Measurements from ENCODE around the gene PRKN. TPM values are rescaled to one million over a fixed set of nuclear protein-coding genes. Genes with fewer than 3 reads are reported as not detected.

The PRKN gene
- total RNA-seq, 1 donor from 2014 or later, result 4.9 TPM

GRCh38 chr6:161651949-161652348 is 1075.6 kb downstream of the PRKN start:
- no peak for DNase-seq (ENCODE audit: extremely low spot score in 2 of 2)
- no peak overlapping the region for H3K27ac ChIP-seq

GRCh38 chr6:161649841-161650240 is 1077.7 kb downstream of the PRKN start:
- Histone ChIP-seq H3K4me3 (no peak overlapping the region), H3K4me1 (no peaks in the 10 kb centered on the region), H3K9me3 (no peaks in the 10 kb centered on the region), H3K36me3 (no peaks in the 10 kb centered on the region), H3K27ac (no peak overlapping the region), H3K27me3 (no peaks in the 10 kb centered on the region)
- intact Hi-C loops (cut with DNase I), result no loop called here
- DNase-seq (ENCODE audit: extremely low spot score in 2 of 2), result peak in 1 of 2 donors; percentile 60
- no peak for TF ChIP-seq CTCF (IDR thresholded peaks at IDR 0.05)
- TF ChIP-seq POLR2A (IDR thresholded peaks at IDR 0.05), result no peak
- no peak for TF ChIP-seq POLR2AphosphoS5 (IDR thresholded peaks at IDR 0.05; ENCODE audit: insufficient read depth in 1 of 2, low read depth in 1 of 2)

More at GRCh38 chr6:161651949-161652348, 1075.6 kb downstream of the PRKN start:
- intact Hi-C loops (cut with DNase I), result no loop called here
- Histone ChIP-seq H3K9me3 (no peaks in the 10 kb centered on the region), H3K4me1 (no peaks in the 10 kb centered on the region), H3K36me3 (no peaks in the 10 kb centered on the region), H3K4me3 (no peak overlapping the region), H3K27me3 (no peaks in the 10 kb centered on the region)
- no peak for TF ChIP-seq CTCF (IDR thresholded peaks at IDR 0.05)
- TF ChIP-seq POLR2AphosphoS5 (IDR thresholded peaks at IDR 0.05; ENCODE audit: insufficient read depth in 1 of 2, low read depth in 1 of 2), result no peak
- TF ChIP-seq POLR2A (IDR thresholded peaks at IDR 0.05), result no peak

GRCh38 chr6:161649068-161649467 is 1078.5 kb downstream of the PRKN start:
- intact Hi-C loops (cut with DNase I), result no loop called here
- Histone ChIP-seq H3K27me3 (no peaks in the 10 kb centered on the region), H3K27ac (no peak overlapping the region), H3K4me1 (no peaks in the 10 kb centered on the region), H3K4me3 (no peak overlapping the region), H3K36me3 (no peaks in the 10 kb centered on the region), H3K9me3 (no peaks in the 10 kb centered on the region)
- DNase-seq (ENCODE audit: extremely low spot score in 2 of 2), result peak in 1 of 2 donors; percentile 20
- TF ChIP-seq POLR2AphosphoS5 (IDR thresholded peaks at IDR 0.05; ENCODE audit: insufficient read depth in 1 of 2, low read depth in 1 of 2) (no peak), POLR2A (IDR thresholded peaks at IDR 0.05) (no peak), CTCF (IDR thresholded peaks at IDR 0.05) (no peak)

GRCh38 chr6:161647234-161647633 is 1080.3 kb downstream of the PRKN start:
- Histone ChIP-seq H3K4me3 (no peak overlapping the region), H3K4me1 (no peaks in the 10 kb centered on the region), H3K9me3 (no peaks in the 10 kb centered on the region), H3K27ac (no peak overlapping the region), H3K27me3 (no peaks in the 10 kb centered on the region), H3K36me3 (no peaks in the 10 kb centered on the region)
- DNase-seq (ENCODE audit: extremely low spot score in 2 of 2), result peak in 1 of 2 donors; percentile 29
- TF ChIP-seq POLR2A (IDR thresholded peaks at IDR 0.05), result no peak
- no peak for TF ChIP-seq POLR2AphosphoS5 (IDR thresholded peaks at IDR 0.05; ENCODE audit: insufficient read depth in 1 of 2, low read depth in 1 of 2)
- no peak for TF ChIP-seq CTCF (IDR thresholded peaks at IDR 0.05)
- intact Hi-C loops (cut with DNase I), result no loop called here

GRCh38 chr6:161644521-161644920 is 1083.0 kb downstream of the PRKN start:
- Histone ChIP-seq H3K36me3 (no peaks in the 10 kb centered on the region), H3K9me3 (no peaks in the 10 kb centered on the region), H3K4me3 (no peak overlapping the region), H3K27me3 (no peaks in the 10 kb centered on the region), H3K27ac (no peak overlapping the region), H3K4me1 (no peaks in the 10 kb centered on the region)
- intact Hi-C loops (cut with DNase I), result no loop called here
- no peak for TF ChIP-seq POLR2A (IDR thresholded peaks at IDR 0.05)
- TF ChIP-seq POLR2AphosphoS5 (IDR thresholded peaks at IDR 0.05; ENCODE audit: insufficient read depth in 1 of 2, low read depth in 1 of 2), result no peak
- no peak for TF ChIP-seq CTCF (IDR thresholded peaks at IDR 0.05)
- DNase-seq (ENCODE audit: extremely low spot score in 2 of 2), result peak in 1 of 2 donors; percentile 67
